GM12872 (cell line): ENCODE measurements around the gene SLC17A6.

Experiments
- CTCF ChIP-seq: IDR thresholded peaks from 3 replicates; pipeline ENCODE4 v1.5.1; 2011; ENCODE audit warnings: low read depth, mild to moderate bottlenecking, low read length, moderate library complexity; ENCODE audit not compliant: insufficient read depth

SLC17A6 gene

GRCh38 chr11:22340235-22340634 is 2.1 kb downstream of the SLC17A6 start:
- TF ChIP-seq CTCF = no peak

- no peak for TF ChIP-seq CTCF
Observed at GRCh38 chr11:22340701-22341587, 2.8 kb downstream of the SLC17A6 start.

- TF ChIP-seq CTCF = no peak
Observed at GRCh38 chr11:22341588-22341931, 3.4 kb downstream of the SLC17A6 start.

GRCh38 chr11:22342211-22343031 is 4.2 kb downstream of the SLC17A6 start:
- no peak for TF ChIP-seq CTCF

- no peak for TF ChIP-seq CTCF
Observed at GRCh38 chr11:22343032-22343324, 4.8 kb downstream of the SLC17A6 start.

GRCh38 chr11:22343371-22344032 is 5.3 kb downstream of the SLC17A6 start:
- no peak for TF ChIP-seq CTCF

- TF ChIP-seq CTCF = no peak
Observed at GRCh38 chr11:22344081-22344480, 5.9 kb downstream of the SLC17A6 start.
